ENCODE measurements around the gene RNF144A. TPM values are rescaled to one million over a fixed set of nuclear protein-coding genes. Genes with fewer than 3 reads are reported as not detected.

RNF144A gene
- total and polyA plus RNA-seq, 2 donors from 2014 or later, result 4.2 to 12.3 TPM

GRCh38 chr2:6929196-6929819 is 12.1 kb downstream of the RNF144A start:
- FAIRE-seq, result no peak
- H3K9me3 ChIP-seq (ENCODE audit: control insufficient read depth in 2 of 3, insufficient read depth in 1 of 3, low read length in 3 of 3), result no peaks in the 10 kb centered on the region
- H3K27me3 ChIP-seq (ENCODE audit: control insufficient read depth, insufficient read depth, low read length), result no peaks in the 10 kb centered on the region
- H3K4me1 ChIP-seq (ENCODE audit: control insufficient read depth in 2 of 3, insufficient read depth in 2 of 3, low read depth in 1 of 3, low read length in 3 of 3), result peaks cover 6 to 16% (median 10%) of the 10 kb centered on the region in 3 donors
- no peak overlapping the region for H3K9ac ChIP-seq (ENCODE audit: low read length in 3 of 3)
- H3K36me3 ChIP-seq (ENCODE audit: control insufficient read depth in 2 of 3, insufficient read depth in 3 of 3, low read length in 3 of 3), result no peaks in the 10 kb centered on the region
- no peak overlapping the region for H3K4me3 ChIP-seq (ENCODE audit: low read length in 3 of 3)
- H3K27ac ChIP-seq (ENCODE audit: low read depth in 2 of 2, low read length in 2 of 2), result no peak overlapping the region
- no peak for DNase-seq
- intact Hi-C loops (cut with DNase I), result no loop called here
- no peak for TF ChIP-seq CTCF (IDR thresholded peaks at IDR 0.05; ENCODE audit: borderline replicate concordance, extremely low read depth, insufficient read depth)

GRCh38 chr2:6930923-6931647 is 13.9 kb downstream of the RNF144A start:
- H3K9me3 ChIP-seq (ENCODE audit: control insufficient read depth in 2 of 3, insufficient read depth in 1 of 3, low read length in 3 of 3), result no peaks in the 10 kb centered on the region
- H3K36me3 ChIP-seq (ENCODE audit: control insufficient read depth in 2 of 3, insufficient read depth in 3 of 3, low read length in 3 of 3), result no peaks in the 10 kb centered on the region
- H3K4me3 ChIP-seq (ENCODE audit: low read length in 3 of 3), result no peak overlapping the region
- no peak overlapping the region for H3K9ac ChIP-seq (ENCODE audit: low read length in 3 of 3)
- intact Hi-C loops (cut with DNase I), result no loop called here
- peaks cover 4 to 10% (median 6%) of the 10 kb centered on the region in 3 donors for H3K4me1 ChIP-seq (ENCODE audit: control insufficient read depth in 2 of 3, insufficient read depth in 2 of 3, low read depth in 1 of 3, low read length in 3 of 3)
- no peak overlapping the region for H3K27ac ChIP-seq (ENCODE audit: low read depth in 2 of 2, low read length in 2 of 2)
- no peak for DNase-seq
- TF ChIP-seq CTCF (IDR thresholded peaks at IDR 0.05; ENCODE audit: borderline replicate concordance, extremely low read depth, insufficient read depth), result no peak
- no peaks in the 10 kb centered on the region for H3K27me3 ChIP-seq (ENCODE audit: control insufficient read depth, insufficient read depth, low read length)
- no peak for FAIRE-seq

- Histone ChIP-seq H3K4me3 (ENCODE audit: low read length in 3 of 3) (no peak overlapping the region), H3K27ac (ENCODE audit: low read depth in 2 of 2, low read length in 2 of 2) (no peak overlapping the region), H3K9me3 (ENCODE audit: control insufficient read depth in 2 of 3, insufficient read depth in 1 of 3, low read length in 3 of 3) (no peaks in the 10 kb centered on the region), H3K9ac (ENCODE audit: low read length in 3 of 3) (no peak overlapping the region), H3K27me3 (ENCODE audit: control insufficient read depth, insufficient read depth, low read length) (no peaks in the 10 kb centered on the region), H3K36me3 (ENCODE audit: control insufficient read depth in 2 of 3, insufficient read depth in 3 of 3, low read length in 3 of 3) (no peaks in the 10 kb centered on the region), H3K4me1 (ENCODE audit: control insufficient read depth in 2 of 3, insufficient read depth in 2 of 3, low read depth in 1 of 3, low read length in 3 of 3) (peaks cover 3 to 7% (median 6%) of the 10 kb centered on the region in 3 donors)
- no peak for TF ChIP-seq CTCF (IDR thresholded peaks at IDR 0.05; ENCODE audit: borderline replicate concordance, extremely low read depth, insufficient read depth)
- intact Hi-C loops (cut with DNase I), result no loop called here
- FAIRE-seq, result no peak
- no peak for DNase-seq
Observed at GRCh38 chr2:6931753-6932152, 14.5 kb downstream of the RNF144A start.

Data from kidney (tissue), 14 donors.